Measurements from ENCODE around the gene HRH1. TPM values are rescaled to one million over a fixed set of nuclear protein-coding genes. Genes with fewer than 3 reads are reported as not detected.
A peak's percentile ranks its signal among the peaks of the same experiment; 100 is the strongest.

Gene HRH1
- total RNA-seq, 1 donor = 20.6 TPM

DNA sequence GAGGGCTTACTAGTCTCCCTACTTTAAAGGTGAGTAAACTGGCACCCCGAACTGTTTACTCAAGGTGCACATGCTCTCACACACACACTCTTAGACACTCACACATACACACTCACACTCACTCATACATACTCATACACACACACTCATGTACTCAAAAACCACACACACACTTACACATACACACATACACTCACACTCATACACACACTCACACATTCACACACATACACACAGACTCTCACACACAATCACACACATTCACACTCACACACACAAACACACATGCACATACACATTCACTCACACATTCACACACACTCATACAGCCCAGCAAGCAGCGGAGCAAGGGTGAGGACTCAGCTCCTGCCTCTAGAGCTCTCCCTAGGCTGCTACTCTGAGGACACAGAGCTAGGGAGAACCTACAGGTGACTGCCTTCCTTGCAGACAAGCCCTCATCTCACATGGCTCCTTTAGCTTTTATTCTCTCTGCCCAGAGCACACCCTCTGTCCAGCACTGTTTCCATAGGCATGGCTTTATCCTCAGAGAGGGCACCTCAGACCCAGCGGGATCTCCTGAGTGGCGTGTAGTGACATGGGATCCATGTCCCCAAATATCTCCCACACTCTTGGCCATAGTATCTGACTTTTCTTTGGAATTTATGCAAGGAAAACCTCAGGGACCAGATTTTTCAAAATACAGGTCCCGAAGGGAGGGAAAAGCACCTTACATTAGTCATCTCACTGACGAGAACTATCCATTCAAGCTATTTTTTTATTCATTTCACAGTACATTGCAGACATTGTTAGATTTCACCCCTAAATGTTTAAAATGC lies 91.8 kb downstream of the HRH1 start:
- DNase-seq (ENCODE audit: low read depth) = no peak
- no peak overlapping the region for H3K4me3 ChIP-seq (ENCODE audit: low read depth, low read length)
- TF ChIP-seq, protein P1, sequence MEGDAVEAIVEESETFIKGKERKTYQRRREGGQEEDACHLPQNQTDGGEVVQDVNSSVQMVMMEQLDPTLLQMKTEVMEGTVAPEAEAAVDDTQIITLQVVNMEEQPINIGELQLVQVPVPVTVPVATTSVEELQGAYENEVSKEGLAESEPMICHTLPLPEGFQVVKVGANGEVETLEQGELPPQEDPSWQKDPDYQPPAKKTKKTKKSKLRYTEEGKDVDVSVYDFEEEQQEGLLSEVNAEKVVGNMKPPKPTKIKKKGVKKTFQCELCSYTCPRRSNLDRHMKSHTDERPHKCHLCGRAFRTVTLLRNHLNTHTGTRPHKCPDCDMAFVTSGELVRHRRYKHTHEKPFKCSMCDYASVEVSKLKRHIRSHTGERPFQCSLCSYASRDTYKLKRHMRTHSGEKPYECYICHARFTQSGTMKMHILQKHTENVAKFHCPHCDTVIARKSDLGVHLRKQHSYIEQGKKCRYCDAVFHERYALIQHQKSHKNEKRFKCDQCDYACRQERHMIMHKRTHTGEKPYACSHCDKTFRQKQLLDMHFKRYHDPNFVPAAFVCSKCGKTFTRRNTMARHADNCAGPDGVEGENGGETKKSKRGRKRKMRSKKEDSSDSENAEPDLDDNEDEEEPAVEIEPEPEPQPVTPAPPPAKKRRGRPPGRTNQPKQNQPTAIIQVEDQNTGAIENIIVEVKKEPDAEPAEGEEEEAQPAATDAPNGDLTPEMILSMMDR (IDR thresholded peaks at IDR 0.05; ENCODE audit: insufficient read depth, low read length) = no peak

DNA sequence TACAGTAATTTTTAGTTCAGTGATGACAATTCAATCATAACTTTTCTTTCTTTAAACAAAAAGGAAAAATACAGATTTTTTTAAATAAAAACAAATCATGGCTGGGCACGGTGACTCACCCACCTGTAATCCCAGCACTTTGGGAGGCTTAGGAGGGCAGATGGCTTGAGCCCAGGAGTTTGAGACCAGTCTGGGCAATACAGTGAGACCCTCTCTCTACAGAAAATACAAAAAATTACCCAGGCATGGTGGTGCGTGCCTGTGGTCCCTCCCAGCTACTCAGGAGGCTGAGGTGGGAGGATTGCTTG lies 92.3 kb downstream of the HRH1 start:
- H3K4me3 ChIP-seq (ENCODE audit: low read depth, low read length) = no peak overlapping the region
- TF ChIP-seq, protein P1 (IDR thresholded peaks at IDR 0.05; ENCODE audit: insufficient read depth, low read length) = no peak
- no peak for DNase-seq (ENCODE audit: low read depth)

DNA sequence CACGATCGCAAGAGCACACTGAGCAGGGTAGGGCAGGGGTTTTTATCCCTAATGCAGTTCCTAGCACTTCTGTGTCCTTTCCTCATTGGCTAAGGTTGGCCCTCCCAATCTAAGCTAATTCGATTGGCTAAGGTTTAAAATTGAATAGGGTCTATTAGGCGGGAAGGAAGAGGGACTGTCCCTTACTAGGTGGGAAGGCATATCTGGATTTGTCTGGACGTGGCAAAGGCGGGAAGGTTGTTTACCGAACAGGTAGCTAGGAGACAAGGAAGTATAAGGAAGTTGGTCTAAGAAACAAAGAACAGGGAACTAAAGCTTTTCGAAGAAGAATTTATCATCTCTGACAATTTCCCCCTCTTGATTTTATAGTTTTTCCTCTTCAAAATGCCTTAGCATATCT lies 93.1 kb downstream of the HRH1 start:
- no peak overlapping the region for H3K4me3 ChIP-seq (ENCODE audit: low read depth, low read length)
- TF ChIP-seq, protein P1 (IDR thresholded peaks at IDR 0.05; ENCODE audit: insufficient read depth, low read length) = no peak

DNA sequence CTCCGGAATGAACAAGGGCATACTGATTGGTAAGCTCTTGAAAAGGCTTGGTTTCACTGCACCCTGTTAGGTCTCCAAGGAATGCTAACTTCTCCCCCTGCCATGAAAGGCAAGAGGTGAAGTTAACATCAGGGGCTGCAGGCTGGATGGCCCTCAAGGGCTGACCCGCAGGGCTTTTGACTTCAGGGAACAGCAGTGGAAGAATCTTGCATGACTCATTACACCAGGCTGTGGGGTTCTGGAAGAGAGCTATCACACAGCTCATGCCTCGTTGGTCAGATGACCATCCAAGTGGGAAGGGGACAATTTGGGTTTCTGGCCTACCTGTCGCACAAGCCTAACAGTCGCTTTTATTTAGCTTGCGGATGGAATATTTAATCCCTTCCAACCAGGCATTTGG lies 94.3 kb downstream of the HRH1 start:
- DNase-seq (ENCODE audit: low read depth) = no peak

More for the DNA sequence above, 93.1 kb downstream of the HRH1 start:
- no peak for DNase-seq (ENCODE audit: low read depth)

DNA sequence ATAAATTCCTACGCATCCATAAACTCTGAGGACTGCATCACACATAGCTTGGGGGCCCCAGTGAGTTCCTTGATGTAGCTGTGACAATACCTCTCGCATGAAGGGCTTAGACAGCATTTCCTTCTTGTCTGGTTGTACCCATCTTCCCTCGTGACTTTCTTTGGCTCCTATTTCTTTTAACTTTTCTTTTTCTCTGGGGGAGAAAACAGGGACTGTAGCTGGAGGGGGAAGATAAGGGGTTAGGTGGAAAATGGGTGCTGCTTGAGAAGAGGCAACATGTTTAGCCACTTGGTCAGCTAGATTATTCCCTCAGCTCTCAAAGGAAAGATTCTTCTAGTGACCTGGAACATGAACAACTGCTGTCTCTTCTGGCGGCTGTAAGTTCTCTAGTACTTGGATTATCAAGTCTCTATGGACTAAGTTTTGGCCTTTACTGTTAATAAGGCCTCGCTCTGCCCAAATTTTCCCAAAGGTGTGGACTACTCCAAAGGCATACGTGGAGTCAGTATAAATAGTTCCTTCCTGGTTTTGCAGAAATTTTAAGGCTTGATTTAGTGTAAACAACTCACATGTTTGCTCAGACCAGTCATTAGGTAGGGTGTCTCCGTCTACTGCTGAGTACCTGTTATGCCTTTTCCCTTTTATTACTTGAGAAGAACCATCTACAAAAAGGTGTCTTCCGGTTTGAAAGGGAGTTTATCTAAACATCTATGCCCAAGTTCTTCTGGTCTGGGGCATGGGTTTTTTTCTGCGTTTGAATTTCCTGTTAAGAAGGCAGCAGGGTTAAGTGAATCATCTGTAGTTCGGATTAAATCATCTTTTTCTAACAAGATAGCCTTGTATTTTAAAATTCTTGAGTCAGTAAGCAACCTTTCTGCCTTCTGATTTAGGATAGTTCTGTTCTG lies 96.9 kb downstream of the HRH1 start:
- DNase-seq (ENCODE audit: low read depth) = peak; percentile 9
- H3K4me3 ChIP-seq (ENCODE audit: low read depth, low read length) = no peak overlapping the region
- TF ChIP-seq, protein P1 (IDR thresholded peaks at IDR 0.05; ENCODE audit: insufficient read depth, low read length) = no peak

More for the DNA sequence above, 94.3 kb downstream of the HRH1 start:
- H3K4me3 ChIP-seq (ENCODE audit: low read depth, low read length) = no peak overlapping the region
- TF ChIP-seq, protein P1 (IDR thresholded peaks at IDR 0.05; ENCODE audit: insufficient read depth, low read length) = no peak

DNA sequence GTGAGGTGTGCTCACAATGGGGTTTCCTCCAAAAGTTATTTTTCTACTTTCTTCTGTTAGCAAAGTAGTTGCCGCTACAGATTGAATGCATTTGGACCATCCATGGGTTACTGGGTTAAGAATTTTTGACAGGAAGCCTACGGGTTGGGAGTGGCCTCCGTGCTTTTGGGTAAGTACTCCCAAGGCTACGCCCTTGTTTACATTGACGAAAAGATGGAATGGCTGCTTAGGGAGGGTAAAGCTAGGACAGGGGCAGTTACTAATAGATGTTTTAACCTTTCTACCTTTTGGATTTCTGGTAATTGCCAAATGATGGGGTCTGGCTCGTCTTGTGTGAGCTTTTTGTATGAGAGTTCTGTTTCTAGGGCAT lies 97.5 kb downstream of the HRH1 start:
- H3K4me3 ChIP-seq (ENCODE audit: low read depth, low read length) = no peak overlapping the region
- peak; percentile 23 for DNase-seq (ENCODE audit: low read depth)
- TF ChIP-seq, protein P1 (IDR thresholded peaks at IDR 0.05; ENCODE audit: insufficient read depth, low read length) = no peak

All from fibroblast of the aortic adventitia (primary cell).